NCI-H146 treated with DMSO at 0.1 percent for 48 hours (cell line): ENCODE measurements around the gene KIAA0408.
"Not testable (repeated sequence)": the region's sequence is repeated elsewhere in the genome, so short reads cannot be mapped to it uniquely, and the experiment has no call there.

Source experiments
- DNase-seq: peaks from one replicate; lab custom pipeline; 2025; ENCODE audit not compliant: unreplicated experiment; lab: John Stamatoyannopoulos, UW

The KIAA0408 gene

GRCh38 chr6:127415096-127415495, 44.1 kb downstream of the KIAA0408 start:
- no peak for DNase-seq

GRCh38 chr6:127413123-127413522, 46.1 kb downstream of the KIAA0408 start:
- not testable (repeated sequence) for DNase-seq

- DNase-seq: not testable (repeated sequence)
Measured at GRCh38 chr6:127412016-127412415, 47.2 kb downstream of the KIAA0408 start.
